Caco-2 (cell line): ENCODE measurements around the gene PGAP3. TPM values are rescaled to one million over a fixed set of nuclear protein-coding genes. Genes with fewer than 3 reads are reported as not detected.

ENCODE experiments used
- BruUV-seq: library from RNA; stranded (reverse); fragments of 400-500 nt; replicated peaks from 2 replicates; lab custom pipeline; 2021; lab: Mats Ljungman, UMichigan
- CTCF ChIA-PET: fragments of 300-600 bp; sonication (Branson Sonifier 250); formaldehyde crosslinking; loops from one replicate; lab custom pipeline; 2022; ENCODE audit warnings: antibody characterized with exemption; lab: Charles Lee
- POLR2A ChIA-PET: fragments of 300-600 bp; sonication (Branson Sonifier 250); formaldehyde crosslinking; loops from one replicate; lab custom pipeline; 2022; ENCODE audit warnings: antibody characterized with exemption; lab: Charles Lee
- DNase-seq, 2 experiments: peaks; one replicate each; pipeline versions ENCODE4 v3.0.0 to v3.0.0-alpha.2; 2020 to 2022
- H3K27me3 ChIP-seq: replicated peaks from 2 replicates; pipeline ENCODE4 v1.6.0; 2011; ENCODE audit warnings: low read length; ENCODE audit not compliant: control insufficient read depth, insufficient read depth
- H3K36me3 ChIP-seq: 2 replicates; pipeline ENCODE4 v1.5.1; 2011; ENCODE audit warnings: low read length; ENCODE audit not compliant: control insufficient read depth, insufficient read depth
- H3K4me1 ChIP-seq: fragments of 250-450 bp; sonication (Bioruptor Pico); 2 replicates; pipeline ENCODE4 v1.5.1; 2020; ENCODE audit warnings: mild to moderate bottlenecking
- H3K4me3 ChIP-seq: 2 replicates; pipeline ENCODE4 v1.5.1; 2011; ENCODE audit warnings: low read depth, mild to moderate bottlenecking, control low read depth, low read length
- H3K9me3 ChIP-seq: fragments of 250-450 bp; sonication (Bioruptor Pico); 2 replicates; pipeline ENCODE4 v1.5.1; 2020; ENCODE audit warnings: mild to moderate bottlenecking, moderate library complexity
- H3K27ac Mint-ChIP-seq: one replicate; pipeline ENCODE4 v1.8.0; 2022; ENCODE audit warnings: mixed read lengths; ENCODE audit not compliant: unreplicated experiment
- H3K27me3 Mint-ChIP-seq: one replicate; pipeline ENCODE4 v1.8.0; 2022; ENCODE audit warnings: mixed read lengths; ENCODE audit not compliant: insufficient read depth, unreplicated experiment
- H3K36me3 Mint-ChIP-seq: one replicate; pipeline ENCODE4 v1.8.0; 2022; ENCODE audit warnings: mild to moderate bottlenecking, mixed read lengths; ENCODE audit not compliant: insufficient read depth, unreplicated experiment
- H3K4me1 Mint-ChIP-seq: one replicate; pipeline ENCODE4 v1.8.0; 2022; ENCODE audit warnings: low read depth, mixed read lengths; ENCODE audit not compliant: unreplicated experiment
- H3K4me3 Mint-ChIP-seq: one replicate; pipeline ENCODE4 v1.8.0; 2022; ENCODE audit warnings: mild to moderate bottlenecking, moderate library complexity, mixed read lengths; ENCODE audit not compliant: unreplicated experiment
- H3K9me3 Mint-ChIP-seq: one replicate; pipeline ENCODE4 v1.8.0; 2022; ENCODE audit warnings: mixed read lengths; ENCODE audit not compliant: unreplicated experiment
- intact Hi-C: fragments of 100-400 bp; cut with micrococcal nuclease; formaldehyde crosslinking; loops from one replicate; pipeline ENCODE4 v1.10.0; 2022; ENCODE audit not compliant: unreplicated experiment
- total RNA-seq: library from RNA; stranded (reverse); gene quantifications from 2 replicates; pipeline ENCODE4 v1.2.3, GENCODE V29; 2022
- TF ChIP-seq, protein P1 (sequence below), 2 experiments: fragments of 200-600 bp in 1 of 2; IDR thresholded peaks; 1 replicate in 1 of 2; 2 replicates in 1 of 2; pipeline versions ENCODE4 v1.5.1 to v1.8.0; 2011 to 2022; ENCODE audit warnings: antibody characterized with exemption in 1 of 2, control low read depth in 1 of 2, inconsistent platforms in 1 of 2, low read depth in 1 of 2, low read length in 1 of 2, mild to moderate bottlenecking in 1 of 2, moderate library complexity in 1 of 2; ENCODE audit not compliant: insufficient read depth in 1 of 2, severe bottlenecking in 1 of 2, unreplicated experiment in 1 of 2

Gene PGAP3
- total RNA-seq, 1 experiment from 2014 or later: 14.7 TPM

DNA sequence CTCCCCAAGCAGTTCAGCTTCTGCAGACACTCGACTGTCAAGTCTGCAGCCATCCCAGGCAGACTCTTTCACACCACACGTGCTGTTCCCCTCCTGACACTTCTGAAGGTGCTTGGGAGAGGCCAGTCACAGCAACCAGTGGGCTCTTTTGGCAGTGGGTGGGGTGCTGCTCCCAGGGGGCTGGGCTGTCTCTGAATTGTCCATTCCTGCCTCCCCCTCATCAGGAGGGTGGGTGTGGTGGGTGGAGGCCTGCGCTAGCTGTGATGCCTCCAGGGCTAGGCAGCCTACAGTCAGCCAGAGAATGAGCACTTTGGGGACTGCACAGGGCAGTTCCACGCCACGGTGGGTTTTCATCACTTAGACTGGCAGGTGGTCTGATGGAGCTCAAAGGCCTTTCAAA is 40.6 kb downstream of the PGAP3 start:
- ChIA-PET POLR2A (no interaction called here), CTCF (interaction anchor here (1.5 to 2.0 kb wide), 2 partner anchors 24 to 25 kb away, joined by 5 read pairs; no protein-coding TSS in a partner anchor)
- Mint-ChIP-seq H3K4me1 (peaks cover 7% of the 10 kb centered on the region), H3K27ac (no peak overlapping the region), H3K27me3 (no peaks in the 10 kb centered on the region), H3K9me3 (no peaks in the 10 kb centered on the region), H3K36me3 (peaks cover 1% of the 10 kb centered on the region), H3K4me3 (no peak overlapping the region)
- no peak for DNase-seq
- H3K27me3 ChIP-seq: no peaks in the 10 kb centered on the region
- peaks cover 4% of the 10 kb centered on the region; the same call in 1 of the 2 replicates for H3K4me1 ChIP-seq
- intact Hi-C loops: no loop called here
- no peak overlapping the region for H3K4me3 ChIP-seq
- H3K36me3 ChIP-seq: no peaks in the 10 kb centered on the region
- TF ChIP-seq, protein P1, sequence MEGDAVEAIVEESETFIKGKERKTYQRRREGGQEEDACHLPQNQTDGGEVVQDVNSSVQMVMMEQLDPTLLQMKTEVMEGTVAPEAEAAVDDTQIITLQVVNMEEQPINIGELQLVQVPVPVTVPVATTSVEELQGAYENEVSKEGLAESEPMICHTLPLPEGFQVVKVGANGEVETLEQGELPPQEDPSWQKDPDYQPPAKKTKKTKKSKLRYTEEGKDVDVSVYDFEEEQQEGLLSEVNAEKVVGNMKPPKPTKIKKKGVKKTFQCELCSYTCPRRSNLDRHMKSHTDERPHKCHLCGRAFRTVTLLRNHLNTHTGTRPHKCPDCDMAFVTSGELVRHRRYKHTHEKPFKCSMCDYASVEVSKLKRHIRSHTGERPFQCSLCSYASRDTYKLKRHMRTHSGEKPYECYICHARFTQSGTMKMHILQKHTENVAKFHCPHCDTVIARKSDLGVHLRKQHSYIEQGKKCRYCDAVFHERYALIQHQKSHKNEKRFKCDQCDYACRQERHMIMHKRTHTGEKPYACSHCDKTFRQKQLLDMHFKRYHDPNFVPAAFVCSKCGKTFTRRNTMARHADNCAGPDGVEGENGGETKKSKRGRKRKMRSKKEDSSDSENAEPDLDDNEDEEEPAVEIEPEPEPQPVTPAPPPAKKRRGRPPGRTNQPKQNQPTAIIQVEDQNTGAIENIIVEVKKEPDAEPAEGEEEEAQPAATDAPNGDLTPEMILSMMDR (IDR thresholded peaks at IDR 0.05; ENCODE audit: insufficient read depth in 1 of 2, low read depth in 1 of 2, low read length in 1 of 2, severe bottlenecking in 1 of 2, unreplicated experiment in 1 of 2): no peak
- no peaks in the 10 kb centered on the region for H3K9me3 ChIP-seq
- BruUV-seq: no TSS peak

DNA sequence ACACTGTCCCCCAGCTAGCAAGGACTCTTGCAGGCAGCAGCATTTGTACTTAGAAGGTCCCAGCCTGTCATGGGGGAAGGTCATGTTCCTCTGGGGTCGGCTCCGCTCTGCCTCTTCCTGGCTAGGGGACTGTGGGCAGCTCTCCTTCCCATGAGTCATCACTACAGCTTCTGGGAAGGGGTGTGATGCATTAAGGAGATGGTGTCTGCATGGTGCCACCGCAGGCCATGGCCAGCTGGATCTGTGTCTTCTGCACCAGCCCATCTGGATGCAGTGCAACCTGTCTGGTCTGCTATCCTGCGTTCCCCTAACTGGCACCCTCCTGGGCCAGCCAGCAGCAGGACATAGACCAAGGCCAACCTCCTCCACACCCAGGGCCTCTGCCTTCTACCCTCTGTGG is 44.6 kb downstream of the PGAP3 start:
- no peaks in the 10 kb centered on the region for H3K9me3 Mint-ChIP-seq
- H3K27ac Mint-ChIP-seq: no peak overlapping the region
- POLR2A ChIA-PET: no interaction called here
- no peaks in the 10 kb centered on the region for H3K9me3 ChIP-seq
- no peaks in the 10 kb centered on the region for H3K27me3 Mint-ChIP-seq
- no peaks in the 10 kb centered on the region for H3K36me3 Mint-ChIP-seq
- no peak overlapping the region for H3K4me3 ChIP-seq
- H3K4me1 ChIP-seq: no peaks in the 10 kb centered on the region
- peaks cover 4% of the 10 kb centered on the region for H3K4me1 Mint-ChIP-seq
- TF ChIP-seq, protein P1 (IDR thresholded peaks at IDR 0.05; ENCODE audit: insufficient read depth in 1 of 2, low read depth in 1 of 2, low read length in 1 of 2, severe bottlenecking in 1 of 2, unreplicated experiment in 1 of 2): no peak
- no TSS peak for BruUV-seq
- no peaks in the 10 kb centered on the region for H3K27me3 ChIP-seq
- H3K4me3 Mint-ChIP-seq: no peak overlapping the region
- CTCF ChIA-PET: interaction anchor here (1.0 to 1.6 kb wide), 2 partner anchors 11 to 14 kb away, joined by 4 read pairs; no protein-coding TSS in a partner anchor
- no peak for DNase-seq
- intact Hi-C loops: no loop called here
- no peaks in the 10 kb centered on the region for H3K36me3 ChIP-seq

GRCh38 chr17:39642291-39643074 is 45.4 kb downstream of the PGAP3 start:
- POLR2A ChIA-PET: no interaction called here
- no peak overlapping the region for H3K4me3 ChIP-seq
- H3K4me3 Mint-ChIP-seq: no peak overlapping the region
- DNase-seq: no peak
- no peaks in the 10 kb centered on the region for H3K27me3 ChIP-seq
- H3K4me1 Mint-ChIP-seq: peaks cover 11% of the 10 kb centered on the region
- H3K27ac Mint-ChIP-seq: no peak overlapping the region
- intact Hi-C loops: no loop called here
- no peaks in the 10 kb centered on the region for H3K27me3 Mint-ChIP-seq
- no peaks in the 10 kb centered on the region for H3K4me1 ChIP-seq
- TF ChIP-seq, protein P1 (IDR thresholded peaks at IDR 0.05; ENCODE audit: insufficient read depth in 1 of 2, low read depth in 1 of 2, low read length in 1 of 2, severe bottlenecking in 1 of 2, unreplicated experiment in 1 of 2): no peak
- no peaks in the 10 kb centered on the region for H3K9me3 ChIP-seq
- no peaks in the 10 kb centered on the region for H3K36me3 ChIP-seq
- BruUV-seq: no TSS peak
- H3K9me3 Mint-ChIP-seq: no peaks in the 10 kb centered on the region
- CTCF ChIA-PET: interaction anchor here (1.0 kb wide), 1 partner anchor 14 kb away, joined by 4 read pairs; no protein-coding TSS in a partner anchor
- H3K36me3 Mint-ChIP-seq: no peaks in the 10 kb centered on the region
